ENCODE data around the gene TRIOBP.
"Not testable (repeated sequence)": the region's sequence is repeated elsewhere in the genome, so short reads cannot be mapped to it uniquely, and the experiment has no call there.

The TRIOBP gene

GRCh38 chr22:37686002-37686982 lies 10.6 kb upstream of the TRIOBP start, which contains the start of gene NOL12:
Gene NOL12 (plus strand): TSS chr22:37686343. CDS start chr22:37686393, 50 bp downstream.
- DNase-seq (ENCODE audit: low spot score) (peak; percentile 68), FAIRE-seq (no peak)

GRCh38 chr22:37690407-37690806 lies 6.4 kb upstream of the TRIOBP start:
- no peak for FAIRE-seq
- no peak for DNase-seq (ENCODE audit: low spot score)

GRCh38 chr22:37690901-37691504 lies 5.8 kb upstream of the TRIOBP start:
- no peak for FAIRE-seq

GRCh38 chr22:37692627-37693285 lies 4.1 kb upstream of the TRIOBP start:
- FAIRE-seq (no peak), DNase-seq (ENCODE audit: low spot score) (no peak)

More at GRCh38 chr22:37690901-37691504, 5.8 kb upstream of the TRIOBP start:
- no peak for DNase-seq (ENCODE audit: low spot score)

GRCh38 chr22:37694131-37694530 lies 2.7 kb upstream of the TRIOBP start:
- FAIRE-seq; DNase-seq (ENCODE audit: low spot score): not testable (repeated sequence)

GRCh38 chr22:37696260-37696656 lies 590 bp upstream of the TRIOBP start:
- not testable (repeated sequence) for FAIRE-seq; DNase-seq (ENCODE audit: low spot score)

DNA sequence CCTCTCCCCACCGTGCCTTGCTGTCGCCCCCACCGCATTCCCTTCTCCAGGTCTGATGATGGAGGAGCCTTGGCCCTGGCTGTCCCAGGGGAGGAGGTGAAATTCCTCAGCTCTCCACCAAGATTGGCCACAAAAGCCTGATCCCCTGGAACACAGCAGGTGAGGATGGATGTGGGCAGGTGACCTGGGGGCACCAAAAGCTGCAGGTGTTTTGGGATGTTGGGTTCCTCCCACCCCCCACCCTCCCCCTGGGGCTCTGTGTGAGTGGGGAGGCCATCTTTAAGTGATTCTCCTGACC lies 639 bp downstream of the TRIOBP start:
- DNase-seq (ENCODE audit: low spot score) (no peak), FAIRE-seq (no peak)

- no peak for DNase-seq (ENCODE audit: low spot score)
- no peak for FAIRE-seq
Measured at GRCh38 chr22:37701141-37701786, 4.4 kb downstream of the TRIOBP start.

GRCh38 chr22:37703906-37704305 lies 7.1 kb downstream of the TRIOBP start:
- DNase-seq (ENCODE audit: low spot score) (no peak), FAIRE-seq (no peak)

- FAIRE-seq (no peak), DNase-seq (ENCODE audit: low spot score) (no peak)
Measured at GRCh38 chr22:37704645-37705044, 7.8 kb downstream of the TRIOBP start.

- FAIRE-seq (no peak), DNase-seq (ENCODE audit: low spot score) (no peak)
Measured at GRCh38 chr22:37705205-37705604, 8.4 kb downstream of the TRIOBP start.

DNA sequence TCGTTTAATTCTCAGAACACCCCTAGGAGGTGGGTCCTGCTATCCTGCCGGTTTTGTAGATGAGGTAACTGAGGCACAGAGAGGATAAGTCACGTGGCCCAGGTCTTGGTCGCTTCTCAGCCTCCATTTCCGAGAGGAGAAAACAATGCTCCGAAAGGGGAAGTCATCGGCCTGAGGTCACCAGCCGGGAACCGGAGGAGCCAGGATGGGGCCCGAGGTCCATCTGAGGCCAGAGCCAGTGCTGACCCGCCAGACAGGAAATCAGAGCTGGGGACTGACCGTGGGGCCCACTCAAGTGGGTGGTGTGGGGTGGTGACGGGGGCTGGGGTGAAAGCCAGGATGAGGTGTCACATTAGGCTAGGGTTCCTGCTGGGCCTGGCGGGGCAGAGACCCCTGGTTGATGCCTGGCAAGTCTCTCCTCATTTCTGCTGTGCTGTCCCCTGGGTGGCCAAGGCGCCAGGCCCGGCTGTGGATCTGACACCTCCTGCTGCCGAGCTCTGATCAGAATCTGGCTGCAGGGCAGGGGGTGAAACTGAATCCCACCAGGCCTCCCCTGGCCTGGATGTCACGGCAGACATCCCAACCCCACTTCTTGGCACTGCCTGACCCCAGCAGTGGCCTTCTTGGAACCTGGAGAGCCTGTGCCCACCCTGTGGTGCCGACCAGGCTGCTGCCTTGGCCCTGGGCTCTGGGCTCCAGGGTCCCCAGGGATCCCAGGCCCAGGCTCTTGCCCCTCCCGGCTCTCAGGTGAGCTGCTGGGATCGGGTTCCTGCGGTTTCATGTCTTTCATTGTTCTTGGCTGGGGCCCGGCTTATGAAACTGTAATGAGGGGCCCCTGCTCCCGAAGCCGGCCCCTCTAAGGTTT lies 12.0 kb downstream of the TRIOBP start:
- no peak for DNase-seq (ENCODE audit: low spot score)

GRCh38 chr22:37709445-37709765 lies 12.6 kb downstream of the TRIOBP start:
- FAIRE-seq: no peak
- DNase-seq (ENCODE audit: low spot score): no peak

More for the DNA sequence above, 12.0 kb downstream of the TRIOBP start:
- FAIRE-seq: no peak

DNA sequence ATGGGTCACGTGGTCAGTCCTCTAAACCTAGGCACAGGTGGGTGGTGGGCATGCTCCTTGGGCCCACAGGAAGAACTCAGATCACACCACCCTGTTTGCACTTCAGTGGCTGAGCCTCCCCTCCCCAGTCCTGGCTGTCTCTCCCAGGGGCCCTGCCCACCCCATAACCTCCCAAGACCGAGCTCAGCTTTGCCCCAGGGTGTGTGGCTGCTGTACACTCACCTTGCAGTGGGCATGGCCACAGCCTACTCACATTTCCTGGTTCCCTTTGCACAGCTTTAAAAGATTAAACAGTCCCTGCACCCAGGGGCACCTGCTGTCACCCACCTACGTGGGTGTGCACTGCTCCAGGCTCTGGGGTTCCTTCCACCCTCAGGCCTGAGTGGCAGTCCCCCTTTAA lies 13.8 kb downstream of the TRIOBP start:
- FAIRE-seq (no peak), DNase-seq (ENCODE audit: low spot score) (no peak)

GRCh38 chr22:37711490-37711889 lies 14.6 kb downstream of the TRIOBP start:
- FAIRE-seq (no peak), DNase-seq (ENCODE audit: low spot score) (no peak)

DNA sequence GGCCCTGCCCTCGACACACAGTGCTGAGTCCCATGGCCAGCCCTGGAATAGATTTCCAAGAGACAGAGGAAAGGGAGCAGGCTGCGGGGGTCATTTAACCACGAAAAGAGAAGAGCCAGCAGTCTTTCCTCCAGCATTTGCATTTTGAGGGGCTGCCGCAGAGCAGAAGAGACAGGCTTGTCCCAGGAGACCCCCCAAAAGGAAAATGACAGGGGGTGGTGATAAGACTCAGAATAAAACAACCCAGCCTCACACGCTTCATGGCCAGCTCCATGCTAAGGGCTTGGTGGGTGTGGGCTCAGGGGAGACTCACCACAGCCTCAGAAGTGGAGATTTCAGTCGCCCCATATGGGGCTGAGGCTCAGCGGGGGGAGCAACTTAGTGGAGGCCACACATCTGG lies 16.9 kb downstream of the TRIOBP start:
- no peak for DNase-seq (ENCODE audit: low spot score)
- FAIRE-seq: no peak

- FAIRE-seq: no peak
- no peak for DNase-seq (ENCODE audit: low spot score)
Measured at GRCh38 chr22:37714634-37715033, 17.8 kb downstream of the TRIOBP start.

- DNase-seq (ENCODE audit: low spot score) (no peak), FAIRE-seq (no peak)
Measured at GRCh38 chr22:37715760-37716159, 18.9 kb downstream of the TRIOBP start.

- DNase-seq (ENCODE audit: low spot score) (no peak), FAIRE-seq (no peak)
Measured at GRCh38 chr22:37716708-37717107, 19.9 kb downstream of the TRIOBP start.

DNA sequence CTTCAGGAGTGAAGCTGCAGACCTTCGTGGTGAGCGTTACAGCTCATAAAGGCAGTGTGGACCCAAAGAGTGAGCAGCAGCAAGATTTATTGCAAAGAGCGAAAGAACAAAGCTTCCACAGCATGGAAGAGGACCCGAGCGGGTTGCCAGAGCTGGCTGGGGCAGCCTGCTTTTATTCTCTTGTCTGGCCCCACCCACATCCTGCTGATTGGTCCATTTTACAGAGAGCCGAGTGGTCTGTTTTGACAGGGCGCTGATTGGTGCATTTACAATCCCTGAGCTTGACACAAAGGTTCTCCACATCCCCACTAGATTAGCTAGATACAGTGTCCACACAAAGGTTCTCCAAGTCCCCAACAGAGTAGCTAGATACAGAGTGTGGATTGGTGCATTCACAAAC lies 20.4 kb downstream of the TRIOBP start:
- FAIRE-seq; DNase-seq (ENCODE audit: low spot score): not testable (repeated sequence)

Data from RCC 7860 (cell line).